K562 (cell line): ENCODE results near the gene MYBPHL. TPM values are rescaled to one million over a fixed set of nuclear protein-coding genes. Genes with fewer than 3 reads are reported as not detected.

Source experiments
- CEBPG ChIP-seq, 3 experiments: fragments of 200-800 bp in 1 of 3; sonication (Bioruptor generic) in 1 of 3; sonication (generic) in 1 of 3; formaldehyde crosslinking in 1 of 3; IDR thresholded peaks in 2 of 3; conservative IDR thresholded peaks in 1 of 3; 2 replicates each; pipeline versions ENCODE4 v1.6.1 to v1.8.0; 2016 to 2022; ENCODE audit warnings: missing compliant biosample characterization in 2 of 3, missing genetic modification characterization in 2 of 3, mild to moderate bottlenecking in 1 of 3, missing genetic modification reagents in 1 of 3
- CHD7 ChIP-seq: fragments of 200-600 bp; sonication (generic); IDR thresholded peaks from one replicate; pipeline ENCODE4 v1.6.1; 2012; ENCODE audit warnings: mild to moderate bottlenecking, low read depth, low read length, inconsistent platforms
- FOS ChIP-seq: IDR thresholded peaks from 3 replicates; pipeline ENCODE4 v1.6.1; 2011; ENCODE audit not compliant: insufficient read length; ENCODE audit errors: extremely low read depth
- HES1 ChIP-seq: fragments of 450-650 bp; IDR thresholded peaks from 2 replicates; pipeline ENCODE4 v1.6.1; 2016; ENCODE audit warnings: low read depth, mild to moderate bottlenecking, moderate library complexity
- SUPT5H ChIP-seq: fragments of 450-650 bp; IDR thresholded peaks from 2 replicates; pipeline ENCODE4 v1.6.1; 2016
- ZNF134 ChIP-seq: fragments of 250-450 bp; sonication (Bioruptor Pico); conservative IDR thresholded peaks from 2 replicates; pipeline ENCODE4 v1.4.0; 2020
- ZNF76 ChIP-seq: fragments of 250-450 bp; sonication (Bioruptor Pico); IDR thresholded peaks from 2 replicates; pipeline ENCODE4 v1.4.0; 2020; ENCODE audit warnings: mild to moderate bottlenecking, moderate library complexity, borderline replicate concordance
- polyA plus RNA-seq, 8 experiments: library from polyadenylated mRNA; depleted of rRNA in 4 of 8; stranded (reverse) in 5 of 8; unstranded in 3 of 8; fragments of >200 nt; fragmentation: Nextera tagmentation in 2 of 8; fragmentation: Illumina TruSeq in 1 of 8; extraction: Ambion mirVana in 2 of 8; extraction: Trizol in 1 of 8; gene quantifications; 2 replicates each; pipeline versions ENCODE4 v1.2.1 to v1.2.3, GENCODE V29; 2011 to 2014; ENCODE audit warnings: inconsistent platforms in 1 of 8, missing spikeins in 1 of 8
- total RNA-seq, 7 experiments: library from RNA; depleted of rRNA in 6 of 7; stranded (reverse); fragments of >200 nt in 6 of 7; fragmentation: Illumina TruSeq in 2 of 7; extraction: Trizol in 2 of 7; gene quantifications; 2 replicates each; pipeline versions ENCODE4 v1.2.1 to v1.2.3, GENCODE V29; 2011 to 2021; ENCODE audit warnings: low replicate concordance in 1 of 7
- TF ChIP-seq, protein P1 (sequence below), 2 experiments: fragments of 450-650 bp in 1 of 2; IDR thresholded peaks; 2 replicates each; pipeline ENCODE4 v1.6.1; 2011 to 2017; ENCODE audit warnings: low read depth in 2 of 2, antibody characterized with exemption in 1 of 2, borderline replicate concordance in 1 of 2, low read length in 1 of 2, mild to moderate bottlenecking in 1 of 2, mixed read lengths in 1 of 2; ENCODE audit not compliant: control insufficient read depth in 1 of 2

MYBPHL gene
- total and polyA plus RNA-seq, 9 of the 15 experiments (the other 6 are each of a cell fraction or from before 2014, with no cell fraction given): 0.20 to 1.9 (median 0.33) TPM

DNA sequence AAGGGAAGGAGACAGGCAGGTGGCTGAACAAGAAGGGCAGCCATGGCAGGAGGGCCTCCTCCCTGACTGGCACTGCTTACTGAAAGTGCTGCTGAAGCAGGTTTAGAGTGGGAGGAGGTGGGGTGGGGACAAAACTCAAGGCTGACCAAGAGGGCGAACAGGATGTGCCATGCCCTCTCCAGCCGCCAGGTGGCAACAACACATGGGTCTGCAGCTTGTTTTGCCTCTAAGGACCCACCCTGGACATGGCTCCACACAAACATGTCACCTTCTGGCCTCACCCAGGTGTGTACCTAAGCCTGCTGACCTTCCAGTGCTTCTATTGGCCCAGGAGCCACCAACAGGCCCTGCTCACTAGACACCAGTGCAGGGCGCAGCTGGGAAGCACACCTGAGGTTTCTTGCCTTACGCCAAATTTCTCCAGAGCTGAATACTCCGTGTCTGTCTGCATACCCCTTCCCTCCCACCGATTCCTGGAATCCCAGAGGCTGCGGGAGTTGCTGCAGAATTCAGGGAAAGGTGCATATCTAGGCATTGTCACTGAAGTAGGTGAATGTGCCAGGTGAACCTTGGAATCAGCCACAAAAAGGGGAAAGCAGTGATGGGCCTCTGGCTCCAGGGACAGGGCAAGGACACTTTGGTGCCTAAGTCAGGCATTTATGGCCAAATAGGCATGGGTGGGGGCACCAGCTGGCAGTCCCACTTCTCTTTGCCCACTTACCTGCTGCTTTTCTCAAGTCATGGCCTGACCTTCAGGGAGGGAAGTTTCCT, 29.2 kb downstream of the MYBPHL start (continued):
- TF ChIP-seq ZNF134 (CRISPR knock-in tag) (no peak), HES1 (no peak), CEBPG (CRISPR knock-in tag; IDR thresholded peaks at IDR 0.05) (no peak), CEBPG (tag; conservative IDR thresholded peaks at IDR 0.05 in 1 of 2, IDR thresholded peaks at IDR 0.05 in 1 of 2) (no peak), SUPT5H (no peak), ZNF76 (CRISPR knock-in tag) (no peak), CHD7 (no peak), FOS (no peak)
- TF ChIP-seq, protein P1, sequence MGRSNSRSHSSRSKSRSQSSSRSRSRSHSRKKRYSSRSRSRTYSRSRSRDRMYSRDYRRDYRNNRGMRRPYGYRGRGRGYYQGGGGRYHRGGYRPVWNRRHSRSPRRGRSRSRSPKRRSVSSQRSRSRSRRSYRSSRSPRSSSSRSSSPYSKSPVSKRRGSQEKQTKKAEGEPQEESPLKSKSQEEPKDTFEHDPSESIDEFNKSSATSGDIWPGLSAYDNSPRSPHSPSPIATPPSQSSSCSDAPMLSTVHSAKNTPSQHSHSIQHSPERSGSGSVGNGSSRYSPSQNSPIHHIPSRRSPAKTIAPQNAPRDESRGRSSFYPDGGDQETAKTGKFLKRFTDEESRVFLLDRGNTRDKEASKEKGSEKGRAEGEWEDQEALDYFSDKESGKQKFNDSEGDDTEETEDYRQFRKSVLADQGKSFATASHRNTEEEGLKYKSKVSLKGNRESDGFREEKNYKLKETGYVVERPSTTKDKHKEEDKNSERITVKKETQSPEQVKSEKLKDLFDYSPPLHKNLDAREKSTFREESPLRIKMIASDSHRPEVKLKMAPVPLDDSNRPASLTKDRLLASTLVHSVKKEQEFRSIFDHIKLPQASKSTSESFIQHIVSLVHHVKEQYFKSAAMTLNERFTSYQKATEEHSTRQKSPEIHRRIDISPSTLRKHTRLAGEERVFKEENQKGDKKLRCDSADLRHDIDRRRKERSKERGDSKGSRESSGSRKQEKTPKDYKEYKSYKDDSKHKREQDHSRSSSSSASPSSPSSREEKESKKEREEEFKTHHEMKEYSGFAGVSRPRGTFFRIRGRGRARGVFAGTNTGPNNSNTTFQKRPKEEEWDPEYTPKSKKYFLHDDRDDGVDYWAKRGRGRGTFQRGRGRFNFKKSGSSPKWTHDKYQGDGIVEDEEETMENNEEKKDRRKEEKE (IDR thresholded peaks at IDR 0.05; ENCODE audit: borderline replicate concordance in 1 of 2, control insufficient read depth in 1 of 2, low read depth in 2 of 2, low read length in 1 of 2): no peak
